Liver (tissue), 3 donors: ENCODE measurements around the gene KIF3C.
"Not testable (repeated sequence)": the region's sequence is repeated elsewhere in the genome, so short reads cannot be mapped to it uniquely, and the experiment has no call there.

ENCODE experiments used
- EGR1 ChIP-seq, 2 donors: IDR thresholded peaks; 2 replicates each; pipeline ENCODE4 v1.6.1; 2016 to 2018; ENCODE audit warnings: antibody characterized with exemption in 2 of 2, low read depth in 2 of 2
- GABPA ChIP-seq, 2 donors: IDR thresholded peaks in 1 of 2; conservative IDR thresholded peaks in 1 of 2; 2 replicates each; pipeline ENCODE4 v1.6.1; 2016; ENCODE audit warnings: antibody characterized with exemption in 2 of 2, mild to moderate bottlenecking in 1 of 2, moderate library complexity in 1 of 2
- HNF4A ChIP-seq, 2 donors: conservative IDR thresholded peaks; 2 replicates each; pipeline ENCODE4 v1.6.1; 2016; ENCODE audit warnings: antibody characterized with exemption in 2 of 2, mild to moderate bottlenecking in 2 of 2
- RAD21 ChIP-seq, 2 donors: IDR thresholded peaks; 2 replicates each; pipeline ENCODE4 v1.6.1; 2016; ENCODE audit warnings: antibody characterized with exemption in 2 of 2, mild to moderate bottlenecking in 2 of 2
- REST ChIP-seq: IDR thresholded peaks from 2 replicates; pipeline ENCODE4 v1.6.1; 2016; ENCODE audit warnings: antibody characterized with exemption, mild to moderate bottlenecking
- TAF1 ChIP-seq: conservative IDR thresholded peaks from 2 replicates; pipeline ENCODE4 v1.6.1; 2016; ENCODE audit warnings: antibody characterized with exemption, mild to moderate bottlenecking
- YY1 ChIP-seq: IDR thresholded peaks from 2 replicates; pipeline ENCODE4 v1.6.1; 2016; ENCODE audit warnings: antibody characterized with exemption, mild to moderate bottlenecking
- TF ChIP-seq, protein P1 (sequence below): fragments of 150-350 bp; IDR thresholded peaks from 2 replicates; pipeline ENCODE4 v1.5.1; 2017; ENCODE audit warnings: improper control_type of control experiment, low read depth, low read length; ENCODE audit not compliant: missing input control
- TF ChIP-seq, protein P2 (sequence below): IDR thresholded peaks from 2 replicates; pipeline ENCODE4 v1.6.1; 2016; ENCODE audit warnings: antibody characterized with exemption
- donor health status: healthy.
- donor health status: healthy.

- not testable (repeated sequence) for TF ChIP-seq YY1; RAD21 (IDR thresholded peaks at IDR 0.05); TAF1; HNF4A (conservative IDR thresholded peaks at IDR 0.05); REST; GABPA (IDR thresholded peaks at IDR 0.05 in 1 of 2, conservative IDR thresholded peaks at IDR 0.05 in 1 of 2); EGR1 (IDR thresholded peaks at IDR 0.05; ENCODE audit: low read depth in 2 of 2)
- TF ChIP-seq, protein P1, sequence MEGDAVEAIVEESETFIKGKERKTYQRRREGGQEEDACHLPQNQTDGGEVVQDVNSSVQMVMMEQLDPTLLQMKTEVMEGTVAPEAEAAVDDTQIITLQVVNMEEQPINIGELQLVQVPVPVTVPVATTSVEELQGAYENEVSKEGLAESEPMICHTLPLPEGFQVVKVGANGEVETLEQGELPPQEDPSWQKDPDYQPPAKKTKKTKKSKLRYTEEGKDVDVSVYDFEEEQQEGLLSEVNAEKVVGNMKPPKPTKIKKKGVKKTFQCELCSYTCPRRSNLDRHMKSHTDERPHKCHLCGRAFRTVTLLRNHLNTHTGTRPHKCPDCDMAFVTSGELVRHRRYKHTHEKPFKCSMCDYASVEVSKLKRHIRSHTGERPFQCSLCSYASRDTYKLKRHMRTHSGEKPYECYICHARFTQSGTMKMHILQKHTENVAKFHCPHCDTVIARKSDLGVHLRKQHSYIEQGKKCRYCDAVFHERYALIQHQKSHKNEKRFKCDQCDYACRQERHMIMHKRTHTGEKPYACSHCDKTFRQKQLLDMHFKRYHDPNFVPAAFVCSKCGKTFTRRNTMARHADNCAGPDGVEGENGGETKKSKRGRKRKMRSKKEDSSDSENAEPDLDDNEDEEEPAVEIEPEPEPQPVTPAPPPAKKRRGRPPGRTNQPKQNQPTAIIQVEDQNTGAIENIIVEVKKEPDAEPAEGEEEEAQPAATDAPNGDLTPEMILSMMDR, result not testable (repeated sequence)
- TF ChIP-seq, protein P2, sequence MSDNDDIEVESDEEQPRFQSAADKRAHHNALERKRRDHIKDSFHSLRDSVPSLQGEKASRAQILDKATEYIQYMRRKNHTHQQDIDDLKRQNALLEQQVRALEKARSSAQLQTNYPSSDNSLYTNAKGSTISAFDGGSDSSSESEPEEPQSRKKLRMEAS, result not testable (repeated sequence)
Observed at GRCh38 chr2:25896308-25896707, 86.0 kb downstream of the KIF3C start.
